HCT116 (cell line): ENCODE results near the gene METTL17. TPM values are rescaled to one million over a fixed set of nuclear protein-coding genes. Genes with fewer than 3 reads are reported as not detected.

Experiments used
- ATAC-seq: fragments of 200-7000 bp; cut with Tn5 transposase; 2 replicates; pipeline ENCODE4 v1.9.1; 2020; ENCODE audit warnings: mild to moderate bottlenecking, moderate library complexity
- BruUV-seq: library from RNA; stranded (reverse); fragments of 400-500 nt; replicated peaks from 2 replicates; lab custom pipeline; 2021; lab: Mats Ljungman, UMichigan
- CTCF ChIA-PET: fragments of 300-600 bp; sonication (Branson Sonifier 250); formaldehyde crosslinking; loops from one replicate; lab custom pipeline; 2021; ENCODE audit warnings: antibody characterized with exemption; lab: Charles Lee
- POLR2A ChIA-PET: fragments of 300-600, 350-600 bp; sonication (Branson Sonifier 250); formaldehyde crosslinking; loops from one replicate; lab custom pipeline; 2021; ENCODE audit warnings: antibody characterized with exemption; lab: Charles Lee
- RAD21 ChIA-PET, 2 experiments: fragments of 300-600 bp; sonication (Branson Sonifier 250); formaldehyde crosslinking; loops; one replicate each; lab custom pipeline; 2023; ENCODE audit warnings: low total read pairs in 2 of 2; ENCODE audit not compliant: uncharacterized antibody in 2 of 2, unreplicated experiment in 2 of 2, low non-redundant PET in 1 of 2; lab: Charles Lee
- DNase-seq: peaks from one replicate; pipeline ENCODE4 v3.0.0-alpha.2; 2010; ENCODE audit warnings: low read depth, low spot score
- H2AFZ ChIP-seq: fragments of 200-600 bp; shearing (Covaris generic), sonication (generic); 2 replicates; pipeline ENCODE4 v1.6.1; 2017; ENCODE audit warnings: low read depth, mixed run types, mixed read lengths, antibody characterized with exemption, low read length; ENCODE audit not compliant: poor library complexity, severe bottlenecking
- H3K27ac ChIP-seq: 2 replicates; pipeline ENCODE4 v1.5.1; 2012; ENCODE audit warnings: low read depth, low read length
- H3K27me3 ChIP-seq: fragments of 200-600 bp; sonication (generic); 2 replicates; pipeline ENCODE4 v1.6.1; 2016; ENCODE audit warnings: mixed run types, low read length, mixed read lengths; ENCODE audit not compliant: insufficient read depth
- H3K36me3 ChIP-seq, 2 experiments: fragments of 200-500 bp in 1 of 2; fragments of 200-600 bp in 1 of 2; sonication (Bioruptor generic) in 1 of 2; sonication (generic) in 1 of 2; 2 replicates each; pipeline versions ENCODE4 v1.5.1 to v1.6.1; 2014 to 2016; ENCODE audit warnings: low read length in 2 of 2, inconsistent platforms in 1 of 2, mixed read lengths in 1 of 2, mixed run types in 1 of 2; ENCODE audit not compliant: insufficient read depth in 2 of 2, control insufficient read depth in 1 of 2
- H3K4me1 ChIP-seq, 2 experiments: fragments of 200-600 bp in 1 of 2; sonication (generic) in 1 of 2; 2 replicates each; pipeline versions ENCODE4 v1.5.1 to v1.6.1; 2012 to 2017; ENCODE audit warnings: low read length in 2 of 2, inconsistent platforms in 1 of 2, mild to moderate bottlenecking in 1 of 2, mixed read lengths in 1 of 2, mixed run types in 1 of 2, moderate library complexity in 1 of 2; ENCODE audit not compliant: insufficient read depth in 2 of 2, control insufficient read depth in 1 of 2
- H3K4me2 ChIP-seq: fragments of 200-600 bp; sonication (generic); 2 replicates; pipeline ENCODE4 v1.6.1; 2017; ENCODE audit warnings: mixed run types, low read length, mixed read lengths
- H3K4me3 ChIP-seq, 2 experiments: fragments of 200-600 bp in 1 of 2; sonication (generic) in 1 of 2; replicated peaks in 1 of 2; 2 replicates each; pipeline ENCODE4 v1.5.1; 2011 to 2016; ENCODE audit warnings: low read length in 2 of 2, control low read depth in 1 of 2, low read depth in 1 of 2, mild to moderate bottlenecking in 1 of 2, mixed read lengths in 1 of 2, mixed run types in 1 of 2
- H3K79me2 ChIP-seq: fragments of 200-600 bp; sonication (generic); 2 replicates; pipeline ENCODE4 v1.6.1; 2017; ENCODE audit warnings: mild to moderate bottlenecking, mixed run types, low read length, moderate library complexity, mixed read lengths; ENCODE audit not compliant: insufficient read depth
- H3K9ac ChIP-seq: fragments of 200-600 bp; sonication (generic); 2 replicates; pipeline ENCODE4 v1.6.1; 2016; ENCODE audit warnings: low read length, mixed read lengths
- H3K9me2 ChIP-seq: fragments of 200-600 bp; sonication (generic), shearing (Covaris generic); 2 replicates; pipeline ENCODE4 v1.6.1; 2017; ENCODE audit warnings: mixed run types, mild to moderate bottlenecking, moderate library complexity; ENCODE audit not compliant: insufficient read depth
- H3K9me3 ChIP-seq, 2 experiments: fragments of 200-500 bp in 1 of 2; fragments of 200-600 bp in 1 of 2; sonication (Bioruptor generic) in 1 of 2; sonication (generic) in 1 of 2; 2 replicates each; pipeline ENCODE4 v1.6.1; 2014 to 2017; ENCODE audit warnings: low read length in 2 of 2, mixed read lengths in 2 of 2, inconsistent platforms in 1 of 2, low read depth in 1 of 2, mild to moderate bottlenecking in 1 of 2, mixed run types in 1 of 2, moderate library complexity in 1 of 2; ENCODE audit not compliant: control insufficient read depth in 1 of 2, insufficient read depth in 1 of 2
- H4K20me1 ChIP-seq: fragments of 200-600 bp; sonication (generic), shearing (Covaris generic); 2 replicates; pipeline ENCODE4 v1.6.1; 2017; ENCODE audit warnings: mixed run types, mild to moderate bottlenecking, moderate library complexity; ENCODE audit not compliant: insufficient read depth
- CEBPB ChIP-seq: IDR thresholded peaks from 2 replicates; pipeline ENCODE4 v1.6.1; 2012; ENCODE audit warnings: low read depth
- EGR1 ChIP-seq: IDR thresholded peaks from 2 replicates; pipeline ENCODE4 v1.6.1; 2012; ENCODE audit warnings: low read depth
- ELF1 ChIP-seq: IDR thresholded peaks from 2 replicates; pipeline ENCODE4 v1.6.1; 2012; ENCODE audit warnings: low read depth, borderline replicate concordance
- EZH2 ChIP-seq: fragments of 200-600 bp; sonication (generic); IDR thresholded peaks from 2 replicates; pipeline ENCODE4 v1.6.1; 2017; ENCODE audit warnings: antibody characterized with exemption, mixed run types
- EZH2phosphoT487 ChIP-seq: fragments of 200-600 bp; IDR thresholded peaks from 2 replicates; pipeline ENCODE4 v1.6.1; 2018; ENCODE audit warnings: antibody characterized with exemption, borderline replicate concordance
- FOSL1 ChIP-seq: IDR thresholded peaks from 2 replicates; pipeline ENCODE4 v1.6.1; 2012; ENCODE audit warnings: low read depth
- JUND ChIP-seq: IDR thresholded peaks from 2 replicates; pipeline ENCODE4 v1.6.1; 2012
- POLR2AphosphoS5 ChIP-seq: IDR thresholded peaks from 2 replicates; pipeline ENCODE4 v1.6.1; 2011; ENCODE audit warnings: mild to moderate bottlenecking, low read depth, low read length, moderate library complexity
- RAD21 ChIP-seq: IDR thresholded peaks from 2 replicates; pipeline ENCODE4 v1.6.1; 2012; ENCODE audit warnings: low read depth, mild to moderate bottlenecking
- SIN3A ChIP-seq: IDR thresholded peaks from 2 replicates; pipeline ENCODE4 v1.6.1; 2012; ENCODE audit warnings: low read depth
- SP1 ChIP-seq: IDR thresholded peaks from 2 replicates; pipeline ENCODE4 v1.6.1; 2012; ENCODE audit warnings: low read depth
- SRF ChIP-seq: IDR thresholded peaks from 2 replicates; pipeline ENCODE4 v1.6.1; 2012; ENCODE audit warnings: low read depth
- TCF7L2 ChIP-seq: IDR thresholded peaks from 2 replicates; pipeline ENCODE4 v1.7.0; 2011; ENCODE audit warnings: borderline replicate concordance, inconsistent platforms; ENCODE audit not compliant: insufficient read depth, insufficient read length; ENCODE audit errors: extremely low read depth
- ZBTB33 ChIP-seq: IDR thresholded peaks from 2 replicates; pipeline ENCODE4 v1.6.1; 2011; ENCODE audit warnings: mild to moderate bottlenecking, low read length, moderate library complexity; ENCODE audit not compliant: insufficient replicate concordance; ENCODE audit errors: extremely low read depth
- ZNF274 ChIP-seq: fragments of 200-500 bp; sonication (Bioruptor generic); IDR thresholded peaks from 2 replicates; pipeline ENCODE4 v1.6.1; 2014; ENCODE audit warnings: mild to moderate bottlenecking, low read depth, low read length, inconsistent platforms
- intact Hi-C: fragments of 100-400 bp; cut with micrococcal nuclease; formaldehyde crosslinking; loops from 2 replicates; pipeline ENCODE4 v1.10.0; 2022
- total RNA-seq: library from RNA; stranded (reverse); gene quantifications from one replicate; pipeline ENCODE4 v1.2.1, GENCODE V29; 2021; ENCODE audit not compliant: unreplicated experiment

The METTL17 gene
- total RNA-seq, 1 experiment from 2014 or later: 93.5 TPM

DNA sequence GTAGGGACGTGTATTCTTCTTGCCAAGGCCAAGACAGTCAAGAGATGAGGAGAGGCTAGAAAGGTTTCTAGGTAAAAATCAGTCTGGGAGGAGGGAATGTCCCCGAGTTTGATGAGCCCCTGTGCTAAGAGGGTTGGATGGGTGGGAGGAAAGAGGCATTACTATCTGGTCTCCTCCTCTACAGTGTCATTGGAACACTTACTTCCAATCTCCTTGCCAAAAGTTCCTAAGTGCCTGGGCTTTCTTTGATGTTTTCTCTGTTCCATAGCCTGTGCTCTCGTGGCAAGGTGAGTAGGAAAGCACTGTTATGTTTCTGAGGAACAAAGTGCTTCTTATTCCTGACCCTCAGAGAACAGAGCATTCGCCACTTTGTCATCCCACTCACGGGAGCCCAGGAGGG, 44.9 kb downstream of the METTL17 start, which contains the start of gene RNASE13:
Gene RNASE13 (minus strand): TSS at position 101 of the 400 bp plus-strand sequence. CDS start 519 bp downstream, outside the sequence.
- no peak for TF ChIP-seq EZH2
- no peak for TF ChIP-seq JUND
- TF ChIP-seq EZH2phosphoT487: no peak
- TF ChIP-seq FOSL1: no peak
- TF ChIP-seq RAD21: no peak
- TF ChIP-seq ELF1: no peak
- TF ChIP-seq TCF7L2: no peak
- no peak for TF ChIP-seq CEBPB
- TF ChIP-seq SRF: no peak
- no peak for TF ChIP-seq ZBTB33
- no peak for TF ChIP-seq SP1
- TF ChIP-seq POLR2AphosphoS5: no peak
- no peak for TF ChIP-seq SIN3A
- no peak for TF ChIP-seq ZNF274
- TF ChIP-seq EGR1: no peak
- no peak within 1 kb of the TSS for H3K27ac ChIP-seq
- H3K4me2 ChIP-seq: no peak within 1 kb of the TSS
- BruUV-seq: no TSS peak
- no peaks in the 10 kb centered on the region for H3K9me2 ChIP-seq
- no peaks in the 10 kb centered on the region for H3K36me3 ChIP-seq
- no peak within 1 kb of the TSS for H2AFZ ChIP-seq
- no peaks in the 10 kb centered on the region for H3K9me3 ChIP-seq
- no peaks in the 10 kb centered on the region for H3K79me2 ChIP-seq
- DNase-seq: no peak
- no peak within 1 kb of the TSS for H3K9ac ChIP-seq
- H4K20me1 ChIP-seq: no peaks in the 10 kb centered on the region
- H3K4me1 ChIP-seq: peaks cover 0 to 7% of the 10 kb centered on the region in 2 experiments; a peak in 1 of 4 replicates
- no peak within 1 kb of the TSS for H3K4me3 ChIP-seq
- ChIA-PET CTCF (interaction anchor here (5.2 kb wide), 1 partner anchor 20 kb away, joined by 25 read pairs; no protein-coding TSS in a partner anchor), POLR2A (no interaction called here), RAD21 (no interaction called here)
- no peaks in the 10 kb centered on the region; the same call in 1 of the 2 replicates for H3K27me3 ChIP-seq
- intact Hi-C loops: no loop called here
- no peak for ATAC-seq
